KOPT-K1 (cell line): Measurements from ENCODE around the gene HIC2.
"Not testable (repeated sequence)": the region's sequence is repeated elsewhere in the genome, so short reads cannot be mapped to it uniquely, and the experiment has no call there.

Experiments used
- H3K27ac ChIP-seq: fragments of 200-600 bp; sonication (generic); 2 replicates; pipeline ENCODE4 v1.5.1; 2016; ENCODE audit warnings: antibody characterized with exemption, mild to moderate bottlenecking, low read depth, low read length; ENCODE audit not compliant: poor library complexity, severe bottlenecking
- H3K36me3 ChIP-seq: fragments of 200-600 bp; sonication (generic); 2 replicates; pipeline ENCODE4 v1.5.1; 2017; ENCODE audit warnings: antibody characterized with exemption, mild to moderate bottlenecking, low read length, moderate library complexity; ENCODE audit not compliant: insufficient read depth
- H3K9me3 ChIP-seq: fragments of 200-600 bp; sonication (generic); 2 replicates; pipeline ENCODE4 v1.5.1; 2017; ENCODE audit warnings: antibody characterized with exemption, low read length, mild to moderate bottlenecking; ENCODE audit not compliant: insufficient read depth, poor library complexity, severe bottlenecking

The HIC2 gene

GRCh38 chr22:21417227-21417746, at the start of gene HIC2:
TSS of gene HIC2 (plus strand) at chr22:21417371. CDS start at chr22:21442832, 25,461 bp downstream.
- H3K9me3 ChIP-seq, H3K36me3 ChIP-seq, H3K27ac ChIP-seq: not testable (repeated sequence)

GRCh38 chr22:21368603-21369310, 48.4 kb upstream of the HIC2 start:
- not testable (repeated sequence) for H3K27ac ChIP-seq, H3K9me3 ChIP-seq, H3K36me3 ChIP-seq

- not testable (repeated sequence) for H3K36me3 ChIP-seq, H3K27ac ChIP-seq, H3K9me3 ChIP-seq
These were observed 41.3 kb upstream of the HIC2 start for GRCh38 chr22:21375880-21376279.

GRCh38 chr22:21383701-21384467, 33.3 kb upstream of the HIC2 start, which contains the start of gene RIMBP3B:
TSS of gene RIMBP3B (plus strand) at chr22:21383751. CDS start at chr22:21383859, 108 bp downstream.
- not testable (repeated sequence) for H3K9me3 ChIP-seq, H3K36me3 ChIP-seq

GRCh38 chr22:21384468-21385357, 32.5 kb upstream of the HIC2 start:
- not testable (repeated sequence) for H3K36me3 ChIP-seq, H3K9me3 ChIP-seq, H3K27ac ChIP-seq

More at GRCh38 chr22:21383701-21384467, 33.3 kb upstream of the HIC2 start, which contains the start of gene RIMBP3B:
- H3K27ac ChIP-seq, result not testable (repeated sequence)

GRCh38 chr22:21389480-21389879, 27.7 kb upstream of the HIC2 start:
- not testable (repeated sequence) for H3K27ac ChIP-seq, H3K9me3 ChIP-seq, H3K36me3 ChIP-seq

GRCh38 chr22:21390013-21390412, 27.2 kb upstream of the HIC2 start:
- not testable (repeated sequence) for H3K27ac ChIP-seq, H3K36me3 ChIP-seq, H3K9me3 ChIP-seq

- not testable (repeated sequence) for H3K36me3 ChIP-seq, H3K27ac ChIP-seq
These were observed 22.6 kb upstream of the HIC2 start for GRCh38 chr22:21394613-21395012.

GRCh38 chr22:21401197-21401969, 15.8 kb upstream of the HIC2 start:
- not testable (repeated sequence) for H3K36me3 ChIP-seq, H3K27ac ChIP-seq, H3K9me3 ChIP-seq

More at GRCh38 chr22:21394613-21395012, 22.6 kb upstream of the HIC2 start:
- H3K9me3 ChIP-seq, result not testable (repeated sequence)

- not testable (repeated sequence) for H3K36me3 ChIP-seq, H3K27ac ChIP-seq, H3K9me3 ChIP-seq
These were observed 14.3 kb upstream of the HIC2 start for GRCh38 chr22:21402763-21403314.

GRCh38 chr22:21407139-21407538, 10.0 kb upstream of the HIC2 start:
- not testable (repeated sequence) for H3K36me3 ChIP-seq, H3K27ac ChIP-seq, H3K9me3 ChIP-seq

- H3K27ac ChIP-seq, H3K9me3 ChIP-seq, H3K36me3 ChIP-seq: not testable (repeated sequence)
These were observed 9.4 kb upstream of the HIC2 start for GRCh38 chr22:21407792-21408191.

- not testable (repeated sequence) for H3K9me3 ChIP-seq, H3K27ac ChIP-seq, H3K36me3 ChIP-seq
These were observed 796 bp upstream of the HIC2 start for GRCh38 chr22:21416375-21416774.

GRCh38 chr22:21417853-21418252, 682 bp downstream of the HIC2 start:
- H3K9me3 ChIP-seq, H3K36me3 ChIP-seq, H3K27ac ChIP-seq: not testable (repeated sequence)
